Endothelial cell of umbilical vein (primary cell): ENCODE data around the gene CCDC34. TPM values are rescaled to one million over a fixed set of nuclear protein-coding genes. Genes with fewer than 3 reads are reported as not detected.

Experiments used
- BruUV-seq: library from RNA; stranded (reverse); fragments of 400-500 nt; replicated peaks from 2 replicates; lab custom pipeline; 2021; lab: Mats Ljungman, UMichigan
- CTCF ChIA-PET: fragments of 300-600, 350-600 bp; sonication (Branson Sonifier 250); formaldehyde crosslinking; loops from one replicate; lab custom pipeline; 2021; ENCODE audit warnings: antibody characterized with exemption, inconsistent platforms; lab: Charles Lee
- POLR2A ChIA-PET: fragments of 300-600, 350-600 bp; sonication (Branson Sonifier 250); formaldehyde crosslinking; loops from one replicate; lab custom pipeline; 2021; ENCODE audit warnings: antibody characterized with exemption, inconsistent platforms; lab: Charles Lee
- DNase-seq: peaks from one replicate; pipeline ENCODE4 v3.0.0-alpha.2; 2011; ENCODE audit warnings: low read depth, low spot score
- FAIRE-seq: peaks from 2 replicates; lab custom pipeline; 2011; peaks lifted over from hg19 to GRCh38; lab: Jason Lieb, UNC
- H2AFZ ChIP-seq: 2 replicates; pipeline ENCODE4 v1.6.0; 2012; ENCODE audit warnings: low read depth, low read length, control low read depth, inconsistent platforms
- H3K27ac ChIP-seq: 2 replicates; pipeline ENCODE4 v1.5.1; 2011; ENCODE audit warnings: low read depth, mild to moderate bottlenecking, control low read depth, low read length, moderate library complexity; ENCODE audit not compliant: insufficient read depth
- H3K27me3 ChIP-seq, 2 experiments: 2 replicates each; pipeline versions ENCODE4 v1.6.0 to v1.6.1; 2011; ENCODE audit warnings: low read length in 2 of 2, mixed read lengths in 1 of 2; ENCODE audit not compliant: control insufficient read depth in 2 of 2, insufficient read depth in 2 of 2
- H3K36me3 ChIP-seq, 2 experiments: 2 replicates in 1 of 2; 3 replicates in 1 of 2; pipeline ENCODE4 v1.5.1; 2011; ENCODE audit warnings: low read length in 2 of 2, mild to moderate bottlenecking in 1 of 2, moderate library complexity in 1 of 2; ENCODE audit not compliant: control insufficient read depth in 2 of 2, insufficient read depth in 2 of 2; ENCODE audit errors: extremely low read depth in 1 of 2
- H3K4me1 ChIP-seq: 3 replicates; pipeline ENCODE4 v1.5.1; 2011; ENCODE audit warnings: mild to moderate bottlenecking, low read length; ENCODE audit not compliant: control insufficient read depth, insufficient read depth; ENCODE audit errors: extremely low read depth
- H3K4me2 ChIP-seq: 2 replicates; pipeline ENCODE4 v1.6.1; 2011; ENCODE audit warnings: low read length, control low read depth, mixed read lengths; ENCODE audit not compliant: insufficient read depth
- H3K4me3 ChIP-seq, 3 experiments: fragments of 200-600 bp in 1 of 3; sonication (generic), shearing (Covaris generic) in 1 of 3; replicated peaks in 1 of 3; 2 replicates each; pipeline ENCODE4 v1.5.1; 2011 to 2016; ENCODE audit warnings: control low read depth in 3 of 3, low read length in 3 of 3, mild to moderate bottlenecking in 2 of 3, inconsistent platforms in 1 of 3, low read depth in 1 of 3, moderate library complexity in 1 of 3; ENCODE audit not compliant: insufficient read depth in 1 of 3
- H3K79me2 ChIP-seq: 2 replicates; pipeline ENCODE4 v1.6.0; 2012; ENCODE audit warnings: low read length, inconsistent platforms; ENCODE audit not compliant: control insufficient read depth, insufficient read depth
- H3K9ac ChIP-seq: replicated peaks from 2 replicates; pipeline ENCODE3; 2011; ENCODE audit warnings: low read length, control low read depth; ENCODE audit not compliant: insufficient read depth; ENCODE audit errors: extremely low read depth
- H3K9me1 ChIP-seq: replicated peaks from 3 replicates; pipeline ENCODE4 v1.6.0; 2011; ENCODE audit warnings: mild to moderate bottlenecking, low read length; ENCODE audit not compliant: control insufficient read depth, insufficient read depth; ENCODE audit errors: extremely low read depth
- H3K9me3 ChIP-seq: replicated peaks from 2 replicates; pipeline ENCODE4 v1.5.1; 2012; ENCODE audit warnings: low read length, inconsistent platforms; ENCODE audit not compliant: control insufficient read depth, insufficient read depth
- H4K20me1 ChIP-seq: replicated peaks from 2 replicates; pipeline ENCODE3; 2011; ENCODE audit warnings: mild to moderate bottlenecking, low read length; ENCODE audit not compliant: control insufficient read depth, insufficient read depth; ENCODE audit errors: extremely low read depth
- EZH2 ChIP-seq: IDR thresholded peaks from 2 replicates; pipeline ENCODE4 v1.6.1; 2012; ENCODE audit warnings: borderline replicate concordance, low read depth, mild to moderate bottlenecking, moderate library complexity, low read length, inconsistent platforms; ENCODE audit not compliant: severe bottlenecking
- FOS ChIP-seq: IDR thresholded peaks from 2 replicates; pipeline ENCODE4 v1.6.1; 2011; ENCODE audit warnings: mild to moderate bottlenecking, low read length, moderate library complexity, borderline replicate concordance; ENCODE audit not compliant: insufficient read depth
- GATA2 ChIP-seq: IDR thresholded peaks from 2 replicates; pipeline ENCODE4 v1.7.0; 2011; ENCODE audit warnings: low read depth, mild to moderate bottlenecking, moderate library complexity, mixed read lengths, low read length; ENCODE audit not compliant: insufficient read length, insufficient read depth
- JUN ChIP-seq: IDR thresholded peaks from 2 replicates; pipeline ENCODE4 v1.6.1; 2011; ENCODE audit warnings: borderline replicate concordance, low read depth; ENCODE audit not compliant: insufficient read length, insufficient read depth
- MYC ChIP-seq: IDR thresholded peaks from one replicate; pipeline ENCODE4 v1.6.1; 2011; ENCODE audit warnings: mild to moderate bottlenecking, low read depth, low read length
- POLR2A ChIP-seq: IDR thresholded peaks from 2 replicates; pipeline ENCODE4 v1.6.1; 2012; ENCODE audit warnings: low read depth, mild to moderate bottlenecking, control low read depth, low read length
- POLR2AphosphoS5 ChIP-seq: IDR thresholded peaks from 2 replicates; pipeline ENCODE4 v1.6.1; 2012; ENCODE audit warnings: low read depth, mild to moderate bottlenecking, control low read depth, low read length, moderate library complexity; ENCODE audit not compliant: insufficient read depth
- dilution Hi-C: fragments of 300-500 bp; cut with MboI; formaldehyde crosslinking; loops from one replicate; pipeline ENCODE4 v1.15.0; 2019; ENCODE audit warnings: low sequenced_read_pairs; ENCODE audit not compliant: extremely low pct_ligation_motif_present
- intact Hi-C: fragments of 100-400 bp; cut with micrococcal nuclease; formaldehyde crosslinking; loops from one replicate; pipeline ENCODE4 v1.10.0; 2022
- polyA plus RNA-seq, 4 experiments: library from polyadenylated mRNA; depleted of rRNA in 3 of 4; stranded (reverse) in 3 of 4; unstranded in 1 of 4; fragments of >200 nt; gene quantifications; 2 replicates each; pipeline versions ENCODE4 v1.2.1 to v1.2.3, GENCODE V29; 2011 to 2012; ENCODE audit warnings: missing spikeins in 1 of 4
- total RNA-seq: library from RNA; stranded (reverse); gene quantifications from 2 replicates; pipeline ENCODE4 v1.2.3, GENCODE V29; 2021
- TF ChIP-seq, protein P1 (sequence below): IDR thresholded peaks from 2 replicates; pipeline ENCODE4 v1.6.1; 2011; ENCODE audit not compliant: insufficient read depth, insufficient read length
- TF ChIP-seq, protein P2 (sequence below), 2 donors: IDR thresholded peaks; 1 replicate in 1 of 2; 2 replicates in 1 of 2; pipeline ENCODE4 v1.5.1; 2011; ENCODE audit warnings: low read length in 2 of 2, mild to moderate bottlenecking in 2 of 2, moderate library complexity in 2 of 2, control low read depth in 1 of 2, inconsistent platforms in 1 of 2, low read depth in 1 of 2; ENCODE audit not compliant: insufficient read depth in 1 of 2; ENCODE audit errors: extremely low read depth in 1 of 2

Gene CCDC34
- total and polyA plus RNA-seq, 2 donors (not counting 3 experiments of a cell fraction or from before 2014, with no cell fraction given) = 2.3 to 11.4 TPM

DNA sequence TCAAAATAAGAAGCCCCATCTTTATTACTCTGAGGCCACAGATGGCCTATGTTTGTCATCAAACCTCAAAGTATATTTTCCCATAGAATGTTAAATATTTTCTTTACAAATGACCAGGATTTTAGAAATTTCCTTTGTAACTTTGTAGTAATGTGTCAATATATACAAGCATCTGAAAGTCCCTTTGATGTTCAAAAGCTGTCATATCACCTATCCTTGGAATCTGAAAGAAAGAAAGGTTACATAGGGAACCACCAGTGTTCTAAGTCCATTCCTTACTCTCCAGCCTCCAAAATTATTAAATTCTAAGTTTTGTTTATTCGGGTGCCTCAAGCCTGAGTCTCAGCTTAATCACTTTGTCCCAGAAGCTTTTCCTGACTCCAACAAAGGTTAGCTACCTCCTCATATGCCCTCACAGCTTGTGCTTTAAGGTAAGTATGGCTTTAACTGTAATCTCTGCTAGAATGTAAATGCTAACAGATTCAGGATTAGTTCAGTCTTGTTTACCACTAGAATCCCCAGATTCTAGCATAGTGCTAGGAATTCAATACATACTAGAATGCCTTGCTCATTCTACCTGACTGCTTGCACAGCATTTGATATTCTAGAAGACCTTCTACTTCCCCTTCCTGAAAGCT, 32.3 kb downstream of the CCDC34 start:
- TF ChIP-seq POLR2A = no peak
- TF ChIP-seq, protein P1, sequence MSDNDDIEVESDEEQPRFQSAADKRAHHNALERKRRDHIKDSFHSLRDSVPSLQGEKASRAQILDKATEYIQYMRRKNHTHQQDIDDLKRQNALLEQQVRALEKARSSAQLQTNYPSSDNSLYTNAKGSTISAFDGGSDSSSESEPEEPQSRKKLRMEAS = no peak
- TF ChIP-seq POLR2AphosphoS5 = no peak
- TF ChIP-seq EZH2 = no peak
- TF ChIP-seq GATA2 = no peak
- TF ChIP-seq, protein P2, sequence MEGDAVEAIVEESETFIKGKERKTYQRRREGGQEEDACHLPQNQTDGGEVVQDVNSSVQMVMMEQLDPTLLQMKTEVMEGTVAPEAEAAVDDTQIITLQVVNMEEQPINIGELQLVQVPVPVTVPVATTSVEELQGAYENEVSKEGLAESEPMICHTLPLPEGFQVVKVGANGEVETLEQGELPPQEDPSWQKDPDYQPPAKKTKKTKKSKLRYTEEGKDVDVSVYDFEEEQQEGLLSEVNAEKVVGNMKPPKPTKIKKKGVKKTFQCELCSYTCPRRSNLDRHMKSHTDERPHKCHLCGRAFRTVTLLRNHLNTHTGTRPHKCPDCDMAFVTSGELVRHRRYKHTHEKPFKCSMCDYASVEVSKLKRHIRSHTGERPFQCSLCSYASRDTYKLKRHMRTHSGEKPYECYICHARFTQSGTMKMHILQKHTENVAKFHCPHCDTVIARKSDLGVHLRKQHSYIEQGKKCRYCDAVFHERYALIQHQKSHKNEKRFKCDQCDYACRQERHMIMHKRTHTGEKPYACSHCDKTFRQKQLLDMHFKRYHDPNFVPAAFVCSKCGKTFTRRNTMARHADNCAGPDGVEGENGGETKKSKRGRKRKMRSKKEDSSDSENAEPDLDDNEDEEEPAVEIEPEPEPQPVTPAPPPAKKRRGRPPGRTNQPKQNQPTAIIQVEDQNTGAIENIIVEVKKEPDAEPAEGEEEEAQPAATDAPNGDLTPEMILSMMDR (IDR thresholded peaks at IDR 0.05; ENCODE audit: extremely low read depth in 1 of 2, insufficient read depth in 1 of 2, low read depth in 1 of 2, low read length in 2 of 2) = no peak
- TF ChIP-seq JUN = no peak
- no peak for TF ChIP-seq MYC
- TF ChIP-seq FOS = no peak
- no peaks in the 10 kb centered on the region for H3K9me1 ChIP-seq
- DNase-seq = no peak
- ChIA-PET CTCF (no interaction called here), POLR2A (no interaction called here)
- no peak for FAIRE-seq
- intact Hi-C loops (no loop called here), dilution Hi-C loops (no loop called here)
- H3K79me2 ChIP-seq = no peaks in the 10 kb centered on the region
- H4K20me1 ChIP-seq = no peaks in the 10 kb centered on the region
- H3K27ac ChIP-seq = no peak overlapping the region
- H3K27me3 ChIP-seq = no peaks in the 10 kb centered on the region
- no peak overlapping the region for H2AFZ ChIP-seq
- no TSS peak for BruUV-seq
- no peaks in the 10 kb centered on the region for H3K36me3 ChIP-seq
- no peak overlapping the region for H3K9ac ChIP-seq
- H3K4me3 ChIP-seq = no peak overlapping the region
- no peaks in the 10 kb centered on the region for H3K9me3 ChIP-seq
- H3K4me1 ChIP-seq = no peaks in the 10 kb centered on the region
- H3K4me2 ChIP-seq = no peak overlapping the region
